GM23248 (cell line): ENCODE measurements around the gene CNTN1. TPM values are rescaled to one million over a fixed set of nuclear protein-coding genes. Genes with fewer than 3 reads are reported as not detected.

Experiments
- DNase-seq: peaks from one replicate; pipeline ENCODE4 v3.0.0-alpha.2; 2015
- H2AFZ ChIP-seq: fragments of 200-600 bp; sonication (generic); 2 replicates; pipeline ENCODE4 v1.6.1; 2016; ENCODE audit warnings: antibody characterized with exemption
- H3F3A ChIP-seq: fragments of 200-600 bp; sonication (generic); 2 replicates; pipeline ENCODE4 v1.6.1; 2016; ENCODE audit warnings: mild to moderate bottlenecking, antibody characterized with exemption, mixed run types; ENCODE audit not compliant: insufficient read depth
- H3K27ac ChIP-seq: fragments of 200-600 bp; sonication (generic); 2 replicates; pipeline ENCODE4 v1.5.1; 2016; ENCODE audit warnings: mild to moderate bottlenecking
- H3K27me3 ChIP-seq: fragments of 200-600 bp; sonication (generic); replicated peaks from 2 replicates; pipeline ENCODE4 v1.6.1; 2016; ENCODE audit warnings: mild to moderate bottlenecking; ENCODE audit not compliant: insufficient read depth
- H3K36me3 ChIP-seq: fragments of 200-600 bp; sonication (generic); 2 replicates; pipeline ENCODE4 v1.6.1; 2016; ENCODE audit warnings: low read depth, mild to moderate bottlenecking
- H3K4me1 ChIP-seq: fragments of 200-600 bp; sonication (generic); 2 replicates; pipeline ENCODE4 v1.6.1; 2016; ENCODE audit warnings: mild to moderate bottlenecking; ENCODE audit not compliant: insufficient read depth
- H3K4me2 ChIP-seq: fragments of 200-600 bp; sonication (generic); one replicate; pipeline ENCODE4 v1.6.1; 2016; ENCODE audit warnings: mild to moderate bottlenecking; ENCODE audit not compliant: unreplicated experiment
- H3K4me3 ChIP-seq: fragments of 200-600 bp; sonication (generic); 2 replicates; pipeline ENCODE4 v1.5.1; 2016; ENCODE audit warnings: mild to moderate bottlenecking
- H3K79me2 ChIP-seq: fragments of 200-600 bp; sonication (generic); 2 replicates; pipeline ENCODE4 v1.6.1; 2016; ENCODE audit warnings: mild to moderate bottlenecking; ENCODE audit not compliant: insufficient read depth
- H3K9ac ChIP-seq: fragments of 200-600 bp; sonication (generic); 2 replicates; pipeline ENCODE4 v1.6.1; 2016; ENCODE audit warnings: mild to moderate bottlenecking
- H3K9me2 ChIP-seq: fragments of 200-600 bp; sonication (generic); 2 replicates; pipeline ENCODE4 v1.6.1; 2016; ENCODE audit warnings: mixed run types, mild to moderate bottlenecking, moderate library complexity; ENCODE audit not compliant: insufficient read depth
- H3K9me3 ChIP-seq: fragments of 200-600 bp; sonication (generic); one replicate; pipeline ENCODE4 v1.6.1; 2017; ENCODE audit warnings: low read depth
- H4K20me1 ChIP-seq: fragments of 200-600 bp; sonication (generic); 2 replicates; pipeline ENCODE4 v1.6.0; 2016; ENCODE audit not compliant: insufficient read depth
- EZH2 ChIP-seq: fragments of 200-600 bp; sonication (generic); IDR thresholded peaks from 2 replicates; pipeline ENCODE4 v1.6.1; 2018; ENCODE audit warnings: antibody characterized with exemption, mild to moderate bottlenecking; ENCODE audit not compliant: insufficient read depth, poor library complexity, severe bottlenecking
- EZH2phosphoT487 ChIP-seq: fragments of 200-600 bp; sonication (generic); IDR thresholded peaks from 2 replicates; pipeline ENCODE4 v1.6.1; 2018; ENCODE audit warnings: antibody characterized with exemption, moderate library complexity, mild to moderate bottlenecking, low read depth; ENCODE audit not compliant: insufficient read depth
- WGBS, 2 experiments: methylation state at CpG; one replicate each; pipeline ENCODE4 v1.1.6; 2015 to 2017; ENCODE audit warnings: low lambda C conversion rate in 2 of 2, low coverage in 1 of 2; ENCODE audit errors: missing lambda C conversion rate in 2 of 2; 5-methylcytosine and 5-hydroxymethylcytosine counted together
- in situ Hi-C: fragments of 300-500 bp; cut with MboI; formaldehyde crosslinking; loops from 2 replicates; pipeline ENCODE4 v1.15.0; 2020
- polyA plus RNA-seq: library from polyadenylated mRNA; unstranded; fragments of >200 nt; fragmentation: Nextera tagmentation; extraction: Ambion mirVana; gene quantifications from 2 replicates; pipeline ENCODE4 v1.2.1, GENCODE V29; 2016
- total RNA-seq: library from RNA; depleted of rRNA; stranded (reverse); fragments of >200 nt; shearing (Covaris generic); gene quantifications from 2 replicates; pipeline ENCODE4 v1.2.3, GENCODE V29; 2014

The CNTN1 gene
- total and polyA plus RNA-seq, 2 experiments from 2014 or later = 0.32 to 0.36 TPM

DNA sequence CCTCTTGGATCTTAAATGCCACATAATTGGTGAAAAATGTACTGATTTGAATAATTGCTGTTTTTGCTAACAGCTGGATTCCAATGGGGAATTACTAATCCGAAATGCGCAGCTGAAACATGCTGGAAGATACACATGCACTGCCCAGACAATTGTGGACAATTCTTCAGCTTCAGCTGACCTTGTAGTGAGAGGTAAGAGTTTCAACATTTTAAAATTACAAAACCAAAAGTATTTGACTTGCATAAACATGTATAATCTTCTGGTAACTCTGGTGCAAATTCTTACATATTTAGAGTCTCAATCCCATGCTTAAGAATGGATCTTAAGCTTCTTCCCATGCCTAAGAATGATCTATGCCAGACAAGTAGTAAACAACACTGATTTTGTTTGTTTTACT is 266.8 kb downstream of the CNTN1 start:
- H3K27ac ChIP-seq = no peak overlapping the region
- 55 to 59% methylated on average over 2 of the region's 2 CpGs for WGBS, 2 experiments
- in situ Hi-C loops = no loop called here

DNA sequence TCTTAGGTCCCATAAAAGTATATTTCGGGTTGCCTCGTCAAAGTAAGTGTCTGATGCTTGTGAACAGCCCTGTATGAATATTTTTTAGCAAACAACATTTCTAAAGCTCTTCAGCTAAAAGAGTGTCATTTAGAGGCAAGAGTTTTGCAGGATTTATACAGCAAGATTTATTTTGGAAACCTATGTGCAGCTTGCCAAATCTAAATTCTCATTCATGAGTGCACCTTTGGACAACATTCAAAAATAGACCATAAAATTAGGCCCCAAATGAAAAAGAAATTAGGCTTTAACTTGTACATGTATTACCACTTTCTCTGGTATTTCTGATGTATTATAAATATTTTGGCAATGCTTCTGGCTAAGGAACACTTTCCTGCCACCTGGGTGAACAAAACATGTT is 271.5 kb downstream of the CNTN1 start:
- Histone ChIP-seq H3K27me3 (no peaks in the 10 kb centered on the region), H3K79me2 (no peaks in the 10 kb centered on the region), H3K27ac (no peak overlapping the region), H3K9ac (no peak overlapping the region), H3K4me3 (no peak overlapping the region), H3K9me2 (no peaks in the 10 kb centered on the region), H3K9me3 (no peaks in the 10 kb centered on the region), H3K36me3 (no peaks in the 10 kb centered on the region), H3F3A (0 out of 2 replicates have a peak, but pooled peaks cover 3% of the 10 kb centered on the region), H4K20me1 (no peaks in the 10 kb centered on the region), H3K4me2 (no peak overlapping the region), H3K4me1 (no peaks in the 10 kb centered on the region), H2AFZ (no peak overlapping the region)
- in situ Hi-C loops = no loop called here
- TF ChIP-seq EZH2 (no peak), EZH2phosphoT487 (no peak)
- 81 to 88% methylated on average over 2 of the region's 2 CpGs for WGBS, 2 experiments
- DNase-seq = no peak

More for the DNA sequence above, 266.8 kb downstream of the CNTN1 start:
- Histone ChIP-seq H3F3A (0 out of 2 replicates have a peak, but pooled peaks cover 3% of the 10 kb centered on the region), H3K27me3 (no peaks in the 10 kb centered on the region), H2AFZ (no peak overlapping the region), H3K4me2 (no peak overlapping the region), H3K9me2 (no peaks in the 10 kb centered on the region), H3K9ac (no peak overlapping the region), H3K4me3 (no peak overlapping the region), H3K36me3 (no peaks in the 10 kb centered on the region), H3K4me1 (no peaks in the 10 kb centered on the region), H3K79me2 (no peaks in the 10 kb centered on the region), H3K9me3 (no peaks in the 10 kb centered on the region), H4K20me1 (no peaks in the 10 kb centered on the region)
- TF ChIP-seq EZH2 = no peak
- no peak for TF ChIP-seq EZH2phosphoT487
- peak; percentile 57 for DNase-seq

DNA sequence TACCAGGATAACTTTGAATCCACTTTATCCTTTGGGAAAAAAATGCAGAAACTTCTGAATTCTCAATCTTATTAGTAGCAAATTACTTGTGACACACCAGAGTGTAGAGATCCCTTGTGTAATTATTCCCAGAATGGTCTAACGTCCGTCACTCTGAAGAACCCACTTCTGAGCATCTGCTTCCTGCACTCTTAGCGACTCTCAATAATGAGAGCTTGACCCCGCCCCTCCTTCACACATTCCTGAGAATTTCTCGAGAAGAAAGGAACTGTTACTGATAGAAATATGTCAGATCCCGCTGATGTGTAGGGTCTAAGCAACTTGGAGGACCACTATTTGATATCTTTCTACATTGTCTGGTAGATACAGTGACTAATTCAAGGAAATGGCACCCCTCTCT is 277.6 kb downstream of the CNTN1 start:
- H2AFZ ChIP-seq = no peak overlapping the region
- TF ChIP-seq EZH2phosphoT487 (no peak), EZH2 (no peak)
- no peak overlapping the region for H3K27ac ChIP-seq
- H3K36me3 ChIP-seq = no peaks in the 10 kb centered on the region
- no peak overlapping the region for H3K4me3 ChIP-seq
- no peaks in the 10 kb centered on the region for H3F3A ChIP-seq
- H3K27me3 ChIP-seq = no peaks in the 10 kb centered on the region
- 75 to 80% methylated on average over 6 of the region's 6 CpGs for WGBS, 2 experiments
- H3K9ac ChIP-seq = no peak overlapping the region
- H3K9me3 ChIP-seq = no peaks in the 10 kb centered on the region
- no peaks in the 10 kb centered on the region for H3K79me2 ChIP-seq
- H3K4me2 ChIP-seq = no peak overlapping the region
- H3K4me1 ChIP-seq = no peaks in the 10 kb centered on the region
- no peaks in the 10 kb centered on the region for H4K20me1 ChIP-seq
- H3K9me2 ChIP-seq = no peaks in the 10 kb centered on the region
- in situ Hi-C loops = no loop called here
- no peak for DNase-seq

DNA sequence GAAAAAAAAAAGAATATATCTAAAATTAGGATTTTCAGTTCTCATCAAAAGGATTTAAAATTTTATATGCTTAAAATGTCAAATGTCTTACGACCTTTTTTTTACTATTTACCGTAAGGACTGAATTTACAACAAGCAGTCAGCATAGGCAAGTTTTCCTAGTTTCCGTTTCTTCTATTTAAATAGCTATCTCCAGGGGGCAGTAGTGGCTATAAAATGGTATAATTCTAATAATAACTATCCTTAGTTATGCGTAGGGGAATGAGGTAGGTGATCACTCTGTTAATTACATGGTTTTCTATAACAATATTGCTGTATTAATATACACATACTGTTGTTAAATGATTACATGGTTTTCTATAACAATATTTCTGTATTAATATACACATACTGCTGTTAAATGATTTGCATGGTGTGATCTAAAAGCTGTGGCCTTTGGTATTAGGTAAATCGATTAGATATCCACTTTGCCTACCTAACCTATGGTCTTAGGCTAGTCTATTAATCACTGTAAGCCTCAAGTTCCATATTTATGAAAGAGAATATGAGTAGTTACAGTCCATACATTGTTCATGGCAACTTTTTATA is 278.2 kb downstream of the CNTN1 start:
- no peak for TF ChIP-seq EZH2phosphoT487
- no peak for TF ChIP-seq EZH2
- Histone ChIP-seq H3K79me2 (no peaks in the 10 kb centered on the region), H3K4me3 (no peak overlapping the region), H4K20me1 (no peaks in the 10 kb centered on the region), H3K36me3 (no peaks in the 10 kb centered on the region), H3F3A (no peaks in the 10 kb centered on the region), H3K9me2 (no peaks in the 10 kb centered on the region), H3K27ac (no peak overlapping the region), H3K4me2 (no peak overlapping the region), H2AFZ (no peak overlapping the region), H3K4me1 (no peaks in the 10 kb centered on the region), H3K9ac (no peak overlapping the region), H3K9me3 (no peaks in the 10 kb centered on the region), H3K27me3 (no peaks in the 10 kb centered on the region)
- in situ Hi-C loops = no loop called here
- 86% methylated on average over 5 of the region's 5 CpGs for WGBS, 2 experiments
- DNase-seq = no peak

DNA sequence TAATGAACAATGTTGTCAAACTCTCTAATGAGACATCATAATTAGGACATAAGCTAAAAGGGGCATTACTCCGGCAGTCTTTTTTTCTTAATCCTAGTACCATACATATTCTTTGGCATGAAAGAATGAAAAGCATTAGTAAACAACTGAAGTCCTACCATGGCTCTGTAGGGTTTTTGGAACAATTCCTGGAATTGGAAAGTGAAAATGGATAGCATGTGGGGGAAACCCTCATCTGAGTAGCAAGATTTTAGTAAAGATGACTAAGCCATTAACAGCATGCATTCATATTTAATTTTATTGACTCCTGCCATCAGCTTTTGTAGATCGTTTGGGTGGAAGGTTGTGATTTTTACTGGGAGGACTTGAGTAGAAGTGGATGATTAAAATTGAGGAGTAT is 279.7 kb downstream of the CNTN1 start:
- in situ Hi-C loops = no loop called here
- Histone ChIP-seq H3K4me2 (no peak overlapping the region), H3K9ac (no peak overlapping the region), H3K36me3 (no peaks in the 10 kb centered on the region), H3K9me2 (no peaks in the 10 kb centered on the region), H3K9me3 (no peaks in the 10 kb centered on the region), H2AFZ (no peak overlapping the region), H3F3A (no peaks in the 10 kb centered on the region), H4K20me1 (no peaks in the 10 kb centered on the region), H3K4me1 (no peaks in the 10 kb centered on the region), H3K4me3 (no peak overlapping the region), H3K27ac (no peak overlapping the region), H3K27me3 (no peaks in the 10 kb centered on the region), H3K79me2 (no peaks in the 10 kb centered on the region)
- no peak for TF ChIP-seq EZH2phosphoT487
- no peak for TF ChIP-seq EZH2
- WGBS, 2 experiments = 4 to 6% methylated on average over 2 of the region's 2 CpGs
- no peak for DNase-seq
